Bronchial epithelial cell (primary cell): ENCODE results near the gene CD44. TPM values are rescaled to one million over a fixed set of nuclear protein-coding genes. Genes with fewer than 3 reads are reported as not detected.
A peak's percentile ranks its signal among the peaks of the same experiment; 100 is the strongest.

Experiments
- DNase-seq: peaks from one replicate; pipeline ENCODE4 v3.0.0-alpha.2; 2010; ENCODE audit warnings: low read depth
- FAIRE-seq: peaks from 2 replicates; lab custom pipeline; 2011; peaks lifted over from hg19 to GRCh38; lab: Jason Lieb, UNC
- H3K27me3 ChIP-seq: 2 replicates; pipeline ENCODE4 v1.5.1; 2011; ENCODE audit warnings: low read length; ENCODE audit not compliant: control insufficient read depth, insufficient read depth
- H3K36me3 ChIP-seq: 2 replicates; pipeline ENCODE4 v1.5.1; 2011; ENCODE audit warnings: low read length; ENCODE audit not compliant: control insufficient read depth, insufficient read depth
- H3K4me3 ChIP-seq: 2 replicates; pipeline ENCODE4 v1.5.1; 2011; ENCODE audit warnings: mild to moderate bottlenecking, low read depth, low read length, control low read depth
- CTCF ChIP-seq: IDR thresholded peaks from 2 replicates; pipeline ENCODE4 v1.5.1; 2011; ENCODE audit warnings: mild to moderate bottlenecking, moderate library complexity, low read length, control low read depth, inconsistent platforms; ENCODE audit not compliant: insufficient read depth, severe bottlenecking
- total RNA-seq: library from RNA; depleted of rRNA; stranded (reverse); fragments of >200 nt; gene quantifications from 2 replicates; pipeline ENCODE4 v1.2.1, GENCODE V29; 2014

Gene CD44
- total RNA-seq, 1 donor from 2014 or later: 254 TPM

- TF ChIP-seq CTCF: no peak
- no peak for FAIRE-seq
- H3K4me3 ChIP-seq: no peak overlapping the region
- DNase-seq: peak; percentile 93
- H3K27me3 ChIP-seq: no peaks in the 10 kb centered on the region
- H3K36me3 ChIP-seq: peaks cover 9% of the 10 kb centered on the region
Observed at GRCh38 chr11:35146074-35146521, 7.1 kb downstream of the CD44 start.

GRCh38 chr11:35146711-35147110, 7.7 kb downstream of the CD44 start:
- no peak overlapping the region for H3K4me3 ChIP-seq
- no peak for FAIRE-seq
- peaks cover 9% of the 10 kb centered on the region for H3K36me3 ChIP-seq
- no peak for DNase-seq
- TF ChIP-seq CTCF: no peak
- no peaks in the 10 kb centered on the region for H3K27me3 ChIP-seq

DNA sequence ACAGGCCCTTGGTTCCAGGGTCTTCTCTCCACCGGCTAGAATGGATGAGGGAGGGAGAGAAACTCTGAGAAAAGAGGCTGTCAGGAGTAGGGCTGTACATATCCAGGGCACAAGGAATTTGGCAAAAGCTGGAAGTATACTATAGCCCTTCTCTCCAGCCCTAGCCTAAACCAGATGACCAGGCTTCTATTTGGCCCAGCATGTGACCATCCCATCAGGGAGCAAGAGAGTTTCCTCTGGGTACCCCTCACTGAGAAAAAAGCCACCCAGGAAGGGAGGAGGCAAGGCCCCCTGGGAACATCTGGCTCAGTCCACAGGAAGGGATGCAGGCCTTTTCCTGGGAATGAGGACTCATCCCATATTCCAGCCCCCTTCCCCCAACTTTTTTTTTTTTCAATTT, 8.3 kb downstream of the CD44 start:
- DNase-seq (no peak), FAIRE-seq (no peak)
- Histone ChIP-seq H3K27me3 (no peaks in the 10 kb centered on the region), H3K36me3 (peaks cover 9% of the 10 kb centered on the region), H3K4me3 (no peak overlapping the region)
- no peak for TF ChIP-seq CTCF

DNA sequence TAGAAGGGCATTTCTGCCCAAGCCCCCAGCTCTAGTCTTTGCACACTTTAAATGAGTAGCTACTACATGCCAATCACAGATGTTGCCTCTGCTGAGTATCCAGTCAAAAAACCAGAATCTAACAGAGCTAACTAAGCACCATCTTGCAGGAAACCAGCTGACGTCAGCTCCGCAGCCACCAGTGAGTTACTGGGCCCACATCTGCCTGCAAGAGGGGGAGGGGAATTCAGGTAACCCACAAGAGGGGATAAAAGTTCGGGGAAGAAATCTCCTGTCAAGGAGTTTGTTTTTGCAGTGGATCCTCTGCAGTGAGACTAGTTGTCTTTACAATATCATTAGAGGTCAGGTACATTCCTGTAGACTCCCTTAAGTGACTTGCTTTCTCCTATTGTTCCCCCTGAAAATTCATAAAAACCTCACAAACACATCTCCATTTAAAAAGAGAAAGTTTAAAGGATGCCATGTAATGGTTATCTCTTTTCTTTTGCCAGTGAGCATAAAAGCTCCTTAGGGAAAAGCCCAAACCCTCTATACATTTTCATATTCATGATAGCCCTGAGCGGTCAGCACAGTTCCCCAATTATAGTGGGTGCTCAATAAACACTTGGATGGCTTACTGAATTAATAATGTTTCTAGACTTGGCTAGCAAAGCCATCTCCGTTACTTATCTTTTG, 9.3 kb downstream of the CD44 start:
- Histone ChIP-seq H3K4me3 (no peak overlapping the region), H3K27me3 (no peaks in the 10 kb centered on the region), H3K36me3 (peaks cover 11% of the 10 kb centered on the region)
- no peak for DNase-seq
- FAIRE-seq: no peak
- TF ChIP-seq CTCF: no peak

DNA sequence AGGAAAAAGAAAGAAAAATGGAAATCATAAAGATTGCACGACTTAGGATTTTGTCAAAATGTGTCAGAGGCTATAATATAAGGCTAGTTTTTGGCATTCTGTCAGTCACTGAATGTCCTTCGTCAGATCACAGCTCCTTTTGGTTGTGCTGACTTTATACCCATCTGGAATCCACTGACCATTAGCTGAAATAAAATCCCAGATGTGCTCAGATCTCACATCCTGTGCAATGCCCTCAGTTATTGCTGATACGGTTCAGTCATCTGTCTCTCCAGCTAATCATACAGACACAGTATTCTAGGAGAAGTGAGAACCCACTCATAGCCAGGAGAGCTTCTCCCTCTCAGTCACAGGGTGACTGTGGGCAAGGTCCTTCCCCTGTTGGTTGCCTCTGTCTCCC, 11.5 kb downstream of the CD44 start:
- FAIRE-seq (no peak), DNase-seq (no peak)
- H3K4me3 ChIP-seq: no peak overlapping the region
- H3K27me3 ChIP-seq: no peaks in the 10 kb centered on the region
- TF ChIP-seq CTCF: no peak
- H3K36me3 ChIP-seq: peaks cover 11% of the 10 kb centered on the region

- Histone ChIP-seq H3K27me3 (no peaks in the 10 kb centered on the region), H3K36me3 (peaks cover 11% of the 10 kb centered on the region), H3K4me3 (no peak overlapping the region)
- FAIRE-seq (no peak), DNase-seq (no peak)
- TF ChIP-seq CTCF: no peak
Observed at GRCh38 chr11:35151241-35151640, 12.3 kb downstream of the CD44 start.
